Measurements from ENCODE around the gene RHOG. TPM values are rescaled to one million over a fixed set of nuclear protein-coding genes. Genes with fewer than 3 reads are reported as not detected.

Gene RHOG
- 100 to 1,000 TPM in 1 of 2 experiments, 10 to 100 TPM in 1; 99.4 to 103 TPM for total RNA-seq
- 100 to 1,000 TPM; 124 to 228 TPM for polyA plus RNA-seq

GRCh38 chr11:3840870-3841425 lies at the start of gene RHOG:
TSS of gene RHOG (minus strand) at chr11:3840959. CDS start at chr11:3828138, 12,821 bp downstream.
- Histone ChIP-seq H3K9me3 (ENCODE audit: control insufficient read depth in 1 of 2, low read length in 2 of 2) (no peaks in the 10 kb centered on the region), H3K27me3 (ENCODE audit: insufficient read depth, low read length) (no peaks in the 10 kb centered on the region), H3K36me3 (ENCODE audit: insufficient read depth, low read length) (no peaks in the 10 kb centered on the region), H3K4me3 (ENCODE audit: low read length in 2 of 2) (peak within 1 kb of the TSS; percentile 75 to 97), H3K27ac (ENCODE audit: low read depth, low read length) (peak within 1 kb of the TSS; percentile 95), H3K4me1 (ENCODE audit: insufficient read depth, low read length) (peaks cover 41% of the 10 kb centered on the region)
- Mint-ChIP-seq H3K4me3 (peak within 1 kb of the TSS; percentile 92 to 96 (median 94)), H3K4me1 (peaks cover 25 to 64% (median 41%) of the 10 kb centered on the region in 4 donors), H3K9me3 (peaks cover 0 to 2% (median 0%) of the 10 kb centered on the region in 8 donors), H3K27me3 (peaks cover 0 to 3% of the 10 kb centered on the region in 2 donors), H3K36me3 (peaks cover 7 to 30% of the 10 kb centered on the region in 2 donors), H3K27ac (peak within 1 kb of the TSS; percentile 96 to 99 (median 98))
- CTCF ChIA-PET (ENCODE audit: partially characterized antibody) = interaction anchor here (1.1 to 25.8 kb wide), 31 partner anchors 10 to 247 kb away, joined by 3 to 934 read pairs (median 5); partner anchors contain the start of genes NUP98, PGAP2 and STIM1
- POLR2A ChIA-PET (ENCODE audit: partially characterized antibody) = interaction anchor here (0.8 to 14.8 kb wide), 31 partner anchors 10 to 254 kb away, joined by 3 to 659 read pairs (median 6); partner anchors contain the start of genes NUP98, PGAP2 and STIM1
- intact Hi-C loops (cut with micrococcal nuclease) = loop anchor here (1.0 to 5.0 kb wide), 7 partner anchors 8 to 251 kb away; partner anchors contain the start of genes NUP98, PGAP2 and RRM1
- peak in 2 of 5 donors; percentile 58 for DNase-seq

- DNase-seq = no peak
- peaks cover 13 to 19% of the 10 kb centered on the region in 2 donors for H3K36me3 Mint-ChIP-seq
- Histone ChIP-seq H3K9me3 (ENCODE audit: control insufficient read depth in 1 of 2, low read length in 2 of 2) (no peaks in the 10 kb centered on the region), H3K27me3 (ENCODE audit: insufficient read depth, low read length) (no peaks in the 10 kb centered on the region), H3K4me3 (ENCODE audit: low read length in 2 of 2) (no peak overlapping the region), H3K4me1 (ENCODE audit: insufficient read depth, low read length) (peaks cover 62% of the 10 kb centered on the region), H3K36me3 (ENCODE audit: insufficient read depth, low read length) (no peaks in the 10 kb centered on the region), H3K27ac (ENCODE audit: low read depth, low read length) (no peak overlapping the region)
- CTCF ChIA-PET (ENCODE audit: partially characterized antibody) = interaction anchor here (1.1 to 2.5 kb wide), 6 partner anchors 12 to 183 kb away, joined by 3 to 11 read pairs (median 5); partner anchors contain the start of gene STIM1
- H3K27ac Mint-ChIP-seq = peak overlapping the region in 2 of 7 donors; percentile 30 to 31
- no peaks in the 10 kb centered on the region for H3K27me3 Mint-ChIP-seq
- POLR2A ChIA-PET (ENCODE audit: partially characterized antibody) = interaction anchor here (1.2 to 2.6 kb wide), 2 partner anchors 35 to 57 kb away, joined by 3 to 11 read pairs; partner anchors contain the start of gene STIM1
- H3K4me3 Mint-ChIP-seq = peak overlapping the region in 1 of 8 donors; percentile 16
- H3K9me3 Mint-ChIP-seq = no peaks in the 10 kb centered on the region
- peaks cover 48 to 79% (median 60%) of the 10 kb centered on the region in 4 donors for H3K4me1 Mint-ChIP-seq
- intact Hi-C loops (cut with micrococcal nuclease) = no loop called here
Observed at GRCh38 chr11:3890014-3890413, 49.3 kb upstream of the RHOG start.

- POLR2A ChIA-PET (ENCODE audit: partially characterized antibody) = interaction anchor here (1.1 to 2.6 kb wide), 3 partner anchors 13 to 39 kb away, joined by 3 to 11 read pairs (median 3); partner anchors contain the start of gene STIM1
- Histone ChIP-seq H3K4me1 (ENCODE audit: insufficient read depth, low read length) (peaks cover 62% of the 10 kb centered on the region), H3K27me3 (ENCODE audit: insufficient read depth, low read length) (no peaks in the 10 kb centered on the region), H3K9me3 (ENCODE audit: control insufficient read depth in 1 of 2, low read length in 2 of 2) (no peaks in the 10 kb centered on the region), H3K4me3 (ENCODE audit: low read length in 2 of 2) (no peak overlapping the region), H3K27ac (ENCODE audit: low read depth, low read length) (no peak overlapping the region), H3K36me3 (ENCODE audit: insufficient read depth, low read length) (no peaks in the 10 kb centered on the region)
- intact Hi-C loops (cut with micrococcal nuclease) = no loop called here
- no peaks in the 10 kb centered on the region for H3K27me3 Mint-ChIP-seq
- CTCF ChIA-PET (ENCODE audit: partially characterized antibody) = interaction anchor here (1.3 to 2.5 kb wide), 3 partner anchors 34 to 183 kb away, joined by 6 to 11 read pairs (median 7); partner anchors contain the start of gene STIM1
- peaks cover 52 to 80% (median 63%) of the 10 kb centered on the region in 4 donors for H3K4me1 Mint-ChIP-seq
- peaks cover 13 to 15% of the 10 kb centered on the region in 2 donors for H3K36me3 Mint-ChIP-seq
- H3K9me3 Mint-ChIP-seq = no peaks in the 10 kb centered on the region
- H3K4me3 Mint-ChIP-seq = peak overlapping the region in 1 of 8 donors; percentile 46
- no peak for DNase-seq
- peak overlapping the region in 3 of 7 donors; percentile 51 to 87 (median 80) for H3K27ac Mint-ChIP-seq
Observed at GRCh38 chr11:3888876-3889275, 48.1 kb upstream of the RHOG start.

- Histone ChIP-seq H3K27me3 (ENCODE audit: insufficient read depth, low read length) (no peaks in the 10 kb centered on the region), H3K9me3 (ENCODE audit: control insufficient read depth in 1 of 2, low read length in 2 of 2) (no peaks in the 10 kb centered on the region), H3K4me3 (ENCODE audit: low read length in 2 of 2) (no peak overlapping the region), H3K36me3 (ENCODE audit: insufficient read depth, low read length) (no peaks in the 10 kb centered on the region), H3K27ac (ENCODE audit: low read depth, low read length) (no peak overlapping the region), H3K4me1 (ENCODE audit: insufficient read depth, low read length) (peaks cover 65% of the 10 kb centered on the region)
- ChIA-PET CTCF (ENCODE audit: partially characterized antibody) (interaction anchor here (0.9 kb wide), 1 partner anchor 13 kb away, joined by 3 read pairs; no protein-coding TSS in a partner anchor), POLR2A (ENCODE audit: partially characterized antibody) (interaction anchor here (2.2 kb wide), 1 partner anchor 31 kb away, joined by 7 read pairs; the partner anchor contains the start of gene STIM1)
- Mint-ChIP-seq H3K36me3 (peaks cover 2 to 6% of the 10 kb centered on the region in 2 donors), H3K4me1 (peaks cover 49 to 77% (median 62%) of the 10 kb centered on the region in 4 donors), H3K27me3 (no peaks in the 10 kb centered on the region), H3K4me3 (peak overlapping the region in 2 of 8 donors; percentile 11 to 38), H3K9me3 (no peaks in the 10 kb centered on the region), H3K27ac (peak overlapping the region in 4 of 7 donors; percentile 9 to 50 (median 34))
- DNase-seq = no peak
- intact Hi-C loops (cut with micrococcal nuclease) = no loop called here
Observed at GRCh38 chr11:3886985-3887384, 46.2 kb upstream of the RHOG start.

GRCh38 chr11:3885855-3886254 lies 45.1 kb upstream of the RHOG start:
- H3K27ac Mint-ChIP-seq = peak overlapping the region in 1 of 7 donors; percentile 22
- Histone ChIP-seq H3K27me3 (ENCODE audit: insufficient read depth, low read length) (no peaks in the 10 kb centered on the region), H3K4me3 (ENCODE audit: low read length in 2 of 2) (no peak overlapping the region), H3K27ac (ENCODE audit: low read depth, low read length) (no peak overlapping the region), H3K4me1 (ENCODE audit: insufficient read depth, low read length) (peaks cover 61% of the 10 kb centered on the region), H3K36me3 (ENCODE audit: insufficient read depth, low read length) (no peaks in the 10 kb centered on the region), H3K9me3 (ENCODE audit: control insufficient read depth in 1 of 2, low read length in 2 of 2) (no peaks in the 10 kb centered on the region)
- no peak for DNase-seq
- CTCF ChIA-PET (ENCODE audit: partially characterized antibody) = interaction anchor here (0.9 kb wide), 1 partner anchor 12 kb away, joined by 3 read pairs; no protein-coding TSS in a partner anchor
- intact Hi-C loops (cut with micrococcal nuclease) = no loop called here
- POLR2A ChIA-PET (ENCODE audit: partially characterized antibody) = no interaction called here
- H3K4me3 Mint-ChIP-seq = peak overlapping the region in 1 of 8 donors; percentile 48
- H3K27me3 Mint-ChIP-seq = no peaks in the 10 kb centered on the region
- H3K9me3 Mint-ChIP-seq = no peaks in the 10 kb centered on the region
- H3K4me1 Mint-ChIP-seq = peaks cover 46 to 82% (median 64%) of the 10 kb centered on the region in 4 donors
- peaks cover 2% of the 10 kb centered on the region in 2 donors for H3K36me3 Mint-ChIP-seq

GRCh38 chr11:3882655-3883054 lies 41.9 kb upstream of the RHOG start:
- Mint-ChIP-seq H3K4me3 (peak overlapping the region in 1 of 8 donors; percentile 21), H3K27me3 (no peaks in the 10 kb centered on the region), H3K27ac (peak overlapping the region in 2 of 7 donors; percentile 10 to 89), H3K36me3 (peaks cover 2% of the 10 kb centered on the region in 2 donors), H3K9me3 (no peaks in the 10 kb centered on the region), H3K4me1 (peaks cover 58 to 89% (median 71%) of the 10 kb centered on the region in 4 donors)
- peaks cover 68% of the 10 kb centered on the region for H3K4me1 ChIP-seq (ENCODE audit: insufficient read depth, low read length)
- H3K27ac ChIP-seq (ENCODE audit: low read depth, low read length) = no peak overlapping the region
- CTCF ChIA-PET (ENCODE audit: partially characterized antibody) = interaction anchor here (1.2 to 22.1 kb wide), 4 partner anchors 15 to 191 kb away, joined by 4 to 368 read pairs (median 6); partner anchors contain the start of gene STIM1
- intact Hi-C loops (cut with micrococcal nuclease) = loop anchor here (1.0 kb wide), 1 partner anchor 30 kb away; no protein-coding TSS in a partner anchor
- no peaks in the 10 kb centered on the region for H3K36me3 ChIP-seq (ENCODE audit: insufficient read depth, low read length)
- no peaks in the 10 kb centered on the region for H3K9me3 ChIP-seq (ENCODE audit: control insufficient read depth in 1 of 2, low read length in 2 of 2)
- DNase-seq = peak in 4 of 5 donors; percentile 15 to 51 (median 36)
- no peaks in the 10 kb centered on the region for H3K27me3 ChIP-seq (ENCODE audit: insufficient read depth, low read length)
- POLR2A ChIA-PET (ENCODE audit: partially characterized antibody) = interaction anchor here (3.2 kb wide), 1 partner anchor 27 kb away, joined by 14 read pairs; the partner anchor contains the start of gene STIM1
- H3K4me3 ChIP-seq (ENCODE audit: low read length in 2 of 2) = no peak overlapping the region
